Astrocyte of the spinal cord (primary cell): ENCODE data around the gene PDIA2.

Source experiments
- DNase-seq: peaks from one replicate; pipeline ENCODE4 v3.0.0; 2011; ENCODE audit warnings: low read depth, low spot score
- H3K4me3 ChIP-seq: 2 replicates; pipeline ENCODE4 v1.5.1; 2011; ENCODE audit warnings: low read depth, mild to moderate bottlenecking, low read length, moderate library complexity
- in situ Hi-C: cut with HindIII; loops from 2 replicates; pipeline ENCODE4 v1.10.0; 2017; ENCODE audit warnings: low sequenced_read_pairs
- TF ChIP-seq, protein P1 (sequence below): IDR thresholded peaks from 2 replicates; pipeline ENCODE4 v1.5.1; 2012; ENCODE audit warnings: low read depth, mild to moderate bottlenecking, low read length, inconsistent platforms

The PDIA2 gene

GRCh38 chr16:290681-291405 lies 7.9 kb downstream of the PDIA2 start:
- no peak for DNase-seq
- H3K4me3 ChIP-seq: no peak overlapping the region
- in situ Hi-C loops: no loop called here
- TF ChIP-seq, protein P1, sequence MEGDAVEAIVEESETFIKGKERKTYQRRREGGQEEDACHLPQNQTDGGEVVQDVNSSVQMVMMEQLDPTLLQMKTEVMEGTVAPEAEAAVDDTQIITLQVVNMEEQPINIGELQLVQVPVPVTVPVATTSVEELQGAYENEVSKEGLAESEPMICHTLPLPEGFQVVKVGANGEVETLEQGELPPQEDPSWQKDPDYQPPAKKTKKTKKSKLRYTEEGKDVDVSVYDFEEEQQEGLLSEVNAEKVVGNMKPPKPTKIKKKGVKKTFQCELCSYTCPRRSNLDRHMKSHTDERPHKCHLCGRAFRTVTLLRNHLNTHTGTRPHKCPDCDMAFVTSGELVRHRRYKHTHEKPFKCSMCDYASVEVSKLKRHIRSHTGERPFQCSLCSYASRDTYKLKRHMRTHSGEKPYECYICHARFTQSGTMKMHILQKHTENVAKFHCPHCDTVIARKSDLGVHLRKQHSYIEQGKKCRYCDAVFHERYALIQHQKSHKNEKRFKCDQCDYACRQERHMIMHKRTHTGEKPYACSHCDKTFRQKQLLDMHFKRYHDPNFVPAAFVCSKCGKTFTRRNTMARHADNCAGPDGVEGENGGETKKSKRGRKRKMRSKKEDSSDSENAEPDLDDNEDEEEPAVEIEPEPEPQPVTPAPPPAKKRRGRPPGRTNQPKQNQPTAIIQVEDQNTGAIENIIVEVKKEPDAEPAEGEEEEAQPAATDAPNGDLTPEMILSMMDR: no peak

DNA sequence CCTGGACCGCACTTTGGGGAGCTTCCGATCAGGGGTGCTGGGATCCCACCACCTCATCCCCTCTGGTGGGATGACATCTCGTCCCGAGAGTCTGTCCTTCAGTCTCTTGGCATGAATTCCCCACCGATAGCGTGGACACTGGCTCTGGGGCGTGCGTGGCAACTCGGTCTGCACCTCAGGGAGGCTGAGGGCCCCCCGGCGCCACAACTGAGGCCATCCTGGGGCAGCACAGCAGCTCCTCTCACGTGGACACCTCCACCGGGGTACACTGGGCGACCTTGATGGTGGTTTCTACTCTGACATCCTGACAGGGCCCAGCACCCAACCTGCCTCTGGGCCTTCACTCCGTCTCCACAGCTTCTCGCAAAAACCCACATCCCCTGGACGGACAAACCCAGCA lies 8.6 kb downstream of the PDIA2 start:
- in situ Hi-C loops: no loop called here
- no peak overlapping the region for H3K4me3 ChIP-seq
- TF ChIP-seq, protein P1: no peak
- no peak for DNase-seq

DNA sequence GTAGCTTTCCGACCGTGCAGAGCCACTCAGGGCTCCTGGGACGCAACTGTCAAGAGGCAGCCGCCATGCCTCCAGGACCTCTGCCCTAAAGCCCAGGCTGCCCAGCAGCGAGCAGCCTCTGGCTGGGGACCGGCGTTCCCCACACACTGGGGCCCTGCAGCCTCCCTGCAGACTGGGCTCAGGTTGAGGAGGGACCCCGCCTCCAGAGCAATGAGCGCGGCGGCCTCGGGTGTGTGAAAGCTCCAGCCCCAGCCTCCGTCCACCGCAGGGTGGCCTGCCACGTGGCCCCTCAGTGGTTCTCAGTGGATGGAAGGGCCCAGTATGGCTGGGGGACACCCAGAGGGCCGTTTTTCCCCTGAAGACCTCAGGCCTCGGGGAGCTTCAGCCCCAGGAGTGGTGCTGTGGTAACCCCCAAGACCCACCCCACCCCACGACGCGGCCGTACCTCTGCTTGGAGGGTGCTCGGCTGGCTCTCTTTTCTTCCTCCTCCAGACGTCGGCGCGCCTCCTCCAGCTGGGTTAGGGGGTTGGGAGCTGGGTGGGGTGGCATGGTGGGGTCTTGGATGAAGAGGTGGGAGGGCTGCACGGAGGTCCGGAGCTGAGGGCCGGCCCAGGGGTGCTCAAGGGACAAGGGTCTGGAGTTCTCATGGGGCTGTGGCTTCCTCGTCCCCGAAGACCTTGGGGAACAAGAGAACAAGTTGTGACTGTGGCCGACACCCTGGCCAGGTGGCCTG lies 10.2 kb downstream of the PDIA2 start:
- in situ Hi-C loops: no loop called here
- TF ChIP-seq, protein P1: no peak
- DNase-seq: no peak
- no peak overlapping the region for H3K4me3 ChIP-seq

- no peak for DNase-seq
- in situ Hi-C loops: no loop called here
- H3K4me3 ChIP-seq: no peak overlapping the region
- TF ChIP-seq, protein P1: no peak
Observed at GRCh38 chr16:296276-296675, 13.3 kb downstream of the PDIA2 start.

- TF ChIP-seq, protein P1: no peak
- in situ Hi-C loops: no loop called here
- no peak for DNase-seq
- H3K4me3 ChIP-seq: no peak overlapping the region
Observed at GRCh38 chr16:296806-297510, 14.0 kb downstream of the PDIA2 start.

DNA sequence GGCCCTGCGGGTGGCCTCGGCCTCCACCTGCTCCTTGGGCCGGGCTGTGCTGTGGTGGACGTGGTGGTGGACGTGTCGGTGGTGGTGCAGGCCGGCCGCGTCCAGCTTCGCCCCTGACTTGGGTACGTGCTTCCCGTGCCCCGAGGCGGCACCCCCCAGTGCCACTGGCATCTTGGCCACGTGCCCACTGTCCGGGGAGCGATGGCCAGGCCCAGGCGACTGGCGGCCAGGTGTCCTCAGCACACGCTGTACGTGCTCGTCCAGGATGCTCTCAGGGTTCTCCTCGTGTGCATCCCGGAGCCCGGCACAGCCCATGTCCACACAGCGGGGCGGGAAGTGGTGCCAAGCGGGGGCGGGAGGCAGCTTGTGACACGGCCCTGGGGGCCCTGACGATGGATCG lies 14.9 kb downstream of the PDIA2 start:
- in situ Hi-C loops: no loop called here
- TF ChIP-seq, protein P1: no peak
- no peak for DNase-seq
- H3K4me3 ChIP-seq: no peak overlapping the region
